Smooth muscle cell (in vitro differentiated cells): ENCODE measurements around the gene PDZD7. TPM values are rescaled to one million over a fixed set of nuclear protein-coding genes. Genes with fewer than 3 reads are reported as not detected.

Experiments used
- DNase-seq: peaks from one replicate; lab custom pipeline; 2025; ENCODE audit not compliant: unreplicated experiment; lab: John Stamatoyannopoulos, UW
- H2AFZ ChIP-seq: fragments of 200-600 bp; sonication (generic); 2 replicates; pipeline ENCODE4 v1.6.0; 2016; ENCODE audit warnings: antibody characterized with exemption, low read depth, mild to moderate bottlenecking
- H3F3A ChIP-seq: fragments of 200-600 bp; sonication (generic); 2 replicates; pipeline ENCODE4 v1.6.0; 2017; ENCODE audit warnings: antibody characterized with exemption, low read depth
- H3K27ac ChIP-seq: fragments of 200-600 bp; sonication (generic); 2 replicates; pipeline ENCODE4 v1.5.1; 2016; ENCODE audit warnings: low read depth, mild to moderate bottlenecking
- H3K27me3 ChIP-seq: fragments of 200-600 bp; sonication (generic); 2 replicates; pipeline ENCODE4 v1.6.1; 2016; ENCODE audit warnings: low read depth, mild to moderate bottlenecking
- H3K36me3 ChIP-seq: fragments of 200-600 bp; sonication (generic); 2 replicates; pipeline ENCODE4 v1.5.1; 2016; ENCODE audit warnings: low read depth
- H3K4me1 ChIP-seq: fragments of 200-600 bp; sonication (generic); 2 replicates; pipeline ENCODE4 v1.5.1; 2016; ENCODE audit warnings: low read depth
- H3K4me2 ChIP-seq: fragments of 200-600 bp; sonication (generic); 2 replicates; pipeline ENCODE4 v1.6.0; 2016; ENCODE audit warnings: mild to moderate bottlenecking
- H3K4me3 ChIP-seq: fragments of 200-600 bp; sonication (generic); 2 replicates; pipeline ENCODE4 v1.5.1; 2016; ENCODE audit warnings: mild to moderate bottlenecking
- H3K79me2 ChIP-seq: fragments of 200-600 bp; sonication (generic); 2 replicates; pipeline ENCODE4 v1.6.0; 2016; ENCODE audit warnings: low read depth, mild to moderate bottlenecking
- H3K9ac ChIP-seq: fragments of 200-600 bp; sonication (generic); 2 replicates; pipeline ENCODE4 v1.6.0; 2016; ENCODE audit warnings: low read depth
- H3K9me3 ChIP-seq: fragments of 200-600 bp; sonication (generic); replicated peaks from 2 replicates; pipeline ENCODE4 v1.5.1; 2016; ENCODE audit warnings: low read depth
- H4K20me1 ChIP-seq: fragments of 200-600 bp; sonication (generic); 2 replicates; pipeline ENCODE4 v1.6.0; 2016; ENCODE audit warnings: low read depth
- CTCF ChIP-seq: fragments of 200-600 bp; sonication (generic); IDR thresholded peaks from 2 replicates; pipeline ENCODE4 v1.5.1; 2017; ENCODE audit warnings: borderline replicate concordance, mild to moderate bottlenecking, antibody characterized with exemption; ENCODE audit not compliant: insufficient read depth, poor library complexity, severe bottlenecking
- WGBS: methylation state at CpG from one replicate; pipeline ENCODE4 v1.1.7; 2016; ENCODE audit warnings: low lambda C conversion rate; 5-methylcytosine and 5-hydroxymethylcytosine counted together
- polyA plus RNA-seq: library from polyadenylated mRNA; unstranded; fragments of >200 nt; fragmentation: Nextera tagmentation; extraction: Ambion mirVana; gene quantifications from 2 replicates; pipeline ENCODE4 v1.2.1, GENCODE V29; 2016
- total RNA-seq: library from RNA; depleted of rRNA; stranded (reverse); fragments of >200 nt; gene quantifications from 2 replicates; pipeline ENCODE4 v1.2.3, GENCODE V29; 2014

PDZD7 gene
- total and polyA plus RNA-seq, 2 experiments from 2014 or later = 0.93 to 2.0 TPM

DNA sequence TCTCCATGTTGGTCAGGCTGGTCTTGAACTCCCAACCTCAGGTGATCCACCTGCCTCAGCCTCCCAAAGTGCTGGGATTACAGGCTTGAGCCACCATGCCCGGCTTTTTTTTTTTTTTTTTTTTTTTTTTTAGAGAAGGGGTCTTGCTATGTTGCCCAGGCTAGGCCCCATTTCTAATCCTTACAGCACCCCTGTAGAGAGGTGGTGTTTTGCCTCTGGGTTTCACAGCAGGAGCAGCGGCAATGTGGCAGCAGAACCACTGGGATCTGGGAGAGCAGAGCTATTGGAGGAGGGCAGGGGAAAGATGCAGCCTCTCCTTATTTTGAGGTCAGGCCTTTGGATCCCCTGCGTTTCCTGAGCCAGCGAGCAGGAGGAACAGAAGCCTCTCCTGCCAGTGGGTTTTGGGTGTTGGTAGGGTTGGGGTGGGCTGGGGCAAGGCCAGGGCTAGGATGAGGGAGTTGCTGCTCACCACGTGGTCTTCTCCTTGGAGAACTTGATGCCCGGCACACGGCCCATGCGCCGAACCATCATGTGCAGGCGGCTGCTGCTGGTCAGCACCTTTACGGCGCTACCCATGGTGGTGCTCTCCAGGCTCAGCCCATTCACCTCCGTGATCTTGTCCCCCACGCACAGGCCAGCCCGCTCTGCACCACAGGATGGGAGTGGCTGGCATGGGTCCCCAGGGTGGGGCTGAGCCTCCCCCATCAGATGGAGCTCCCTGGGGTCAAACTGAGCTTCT is 7.8 kb downstream of the PDZD7 start:
- Histone ChIP-seq H3K27me3 (peaks cover 6% of the 10 kb centered on the region), H3K36me3 (no peaks in the 10 kb centered on the region), H2AFZ (no peak overlapping the region), H3F3A (peaks cover 2% of the 10 kb centered on the region), H3K79me2 (no peaks in the 10 kb centered on the region), H3K9me3 (no peaks in the 10 kb centered on the region), H3K4me1 (peaks cover 6% of the 10 kb centered on the region), H3K4me2 (no peak overlapping the region), H3K27ac (no peak overlapping the region), H3K9ac (no peak overlapping the region), H4K20me1 (no peaks in the 10 kb centered on the region), H3K4me3 (no peak overlapping the region)
- WGBS = 93% methylated on average over 13 of the region's 15 CpGs
- no peak for DNase-seq
- no peak for TF ChIP-seq CTCF

DNA sequence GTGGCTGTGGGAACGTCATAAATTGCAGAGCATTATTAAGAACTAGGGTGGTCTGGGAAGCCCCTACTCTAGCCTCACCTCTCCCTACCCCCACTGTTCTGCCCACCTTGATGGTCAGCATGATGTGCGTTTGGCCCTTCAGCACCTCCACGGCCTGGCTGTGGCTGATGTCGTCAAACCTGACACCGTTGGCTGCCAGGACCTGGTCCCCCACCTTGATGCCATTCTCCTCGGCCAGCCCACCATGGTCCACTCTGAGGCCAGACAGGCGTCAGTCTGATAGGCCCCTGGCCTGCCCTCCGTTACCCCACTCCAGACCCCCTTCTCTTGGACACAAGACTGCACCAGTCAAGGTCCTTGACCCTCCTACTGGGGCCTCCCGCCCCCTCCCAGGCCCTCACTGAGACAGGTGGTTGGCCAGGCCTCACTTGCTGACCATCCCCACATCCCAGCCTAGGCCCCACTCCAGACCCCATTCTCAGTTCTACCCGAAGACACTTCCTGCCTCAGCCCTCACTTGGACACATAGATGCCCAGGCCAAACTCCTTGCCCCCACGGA is 9.2 kb downstream of the PDZD7 start:
- no peak for TF ChIP-seq CTCF
- Histone ChIP-seq H3K36me3 (no peaks in the 10 kb centered on the region), H3K4me1 (peaks cover 2% of the 10 kb centered on the region), H3F3A (no peaks in the 10 kb centered on the region), H3K9me3 (no peaks in the 10 kb centered on the region), H3K27me3 (peaks cover 20% of the 10 kb centered on the region), H4K20me1 (no peaks in the 10 kb centered on the region), H3K4me3 (no peak overlapping the region), H3K79me2 (no peaks in the 10 kb centered on the region), H3K9ac (no peak overlapping the region), H3K27ac (no peak overlapping the region), H3K4me2 (no peak overlapping the region), H2AFZ (no peak overlapping the region)
- no peak for DNase-seq
- WGBS = 91% methylated on average over 11 of the region's 11 CpGs

GRCh38 chr10:101021239-101021638 is 9.7 kb downstream of the PDZD7 start:
- Histone ChIP-seq H3K4me3 (no peak overlapping the region), H3K9me3 (no peaks in the 10 kb centered on the region), H3K27me3 (peaks cover 25% of the 10 kb centered on the region), H3K27ac (no peak overlapping the region), H3K9ac (no peak overlapping the region), H2AFZ (no peak overlapping the region), H3F3A (no peaks in the 10 kb centered on the region), H3K4me1 (no peaks in the 10 kb centered on the region), H3K79me2 (no peaks in the 10 kb centered on the region), H3K36me3 (no peaks in the 10 kb centered on the region), H3K4me2 (no peak overlapping the region), H4K20me1 (no peaks in the 10 kb centered on the region)
- 90% methylated on average over 4 of the region's 4 CpGs for WGBS
- no peak for DNase-seq
- no peak for TF ChIP-seq CTCF
